HS-5 (cell line): ENCODE data around the gene ANKRD13B.
"Not testable (repeated sequence)": the region's sequence is repeated elsewhere in the genome, so short reads cannot be mapped to it uniquely, and the experiment has no call there.

Experiments used
- DNase-seq: peaks from one replicate; pipeline ENCODE4 v3.0.0-alpha.2; 2012; ENCODE audit warnings: low read depth

Gene ANKRD13B

DNA sequence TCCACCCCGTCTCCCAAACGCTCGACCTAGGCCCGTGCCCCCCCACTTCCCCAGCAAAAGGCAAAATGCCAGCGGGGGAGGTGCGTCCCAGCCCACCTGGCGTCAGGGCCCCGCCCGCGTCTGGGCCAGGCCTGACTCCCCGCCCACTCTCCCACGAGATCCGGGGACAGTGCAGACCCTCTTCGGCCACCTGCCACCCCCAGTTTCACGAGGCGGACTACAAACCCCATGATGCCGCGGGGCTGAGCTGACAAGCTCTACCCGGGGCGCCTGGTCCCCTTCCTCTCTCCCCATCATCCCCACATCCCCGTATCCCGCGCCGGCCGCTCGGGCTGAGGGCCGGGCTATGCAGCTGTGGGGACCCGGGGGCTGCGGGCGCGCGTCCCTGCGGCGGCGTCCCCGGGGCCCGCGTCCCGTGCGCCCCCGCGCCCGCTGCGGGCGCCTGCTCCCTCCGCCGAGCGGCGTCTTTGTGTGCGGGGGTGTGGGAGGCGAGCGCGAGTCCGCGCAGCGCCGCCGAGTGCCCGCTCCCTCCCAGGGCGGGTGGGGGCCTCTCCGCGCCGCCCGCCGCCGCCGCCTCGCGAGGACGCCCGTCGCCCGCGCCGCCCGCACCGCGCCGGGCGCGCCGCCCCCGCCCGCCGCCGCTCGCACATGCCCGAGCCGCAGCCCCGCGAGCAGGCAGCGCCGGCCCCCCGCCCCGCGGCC, at the start of gene ANKRD13B:
ANKRD13B (plus strand) TSS at position 283 of the 702 bp plus-strand sequence. CDS start 490 bp downstream, outside the sequence.
- no peak for DNase-seq

DNA sequence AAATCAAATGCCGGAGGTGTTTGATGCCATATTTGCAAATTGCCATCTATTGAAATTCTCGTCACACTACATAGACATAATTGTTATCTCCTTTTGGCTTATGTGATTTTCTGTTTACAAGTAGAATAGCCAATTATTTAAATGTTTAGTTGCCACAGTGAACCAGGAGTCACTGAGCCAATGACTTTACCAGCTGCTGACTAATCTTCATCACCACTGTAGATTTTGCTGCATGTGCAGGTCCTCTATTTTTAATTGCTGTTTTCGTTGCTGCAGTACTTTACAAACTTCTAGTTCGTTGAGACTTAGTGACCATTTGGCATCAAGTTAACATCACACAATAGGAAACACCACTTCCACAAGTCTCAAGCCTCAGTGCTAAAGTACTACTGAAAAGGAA, 48.9 kb upstream of the ANKRD13B start:
- DNase-seq = no peak

DNA sequence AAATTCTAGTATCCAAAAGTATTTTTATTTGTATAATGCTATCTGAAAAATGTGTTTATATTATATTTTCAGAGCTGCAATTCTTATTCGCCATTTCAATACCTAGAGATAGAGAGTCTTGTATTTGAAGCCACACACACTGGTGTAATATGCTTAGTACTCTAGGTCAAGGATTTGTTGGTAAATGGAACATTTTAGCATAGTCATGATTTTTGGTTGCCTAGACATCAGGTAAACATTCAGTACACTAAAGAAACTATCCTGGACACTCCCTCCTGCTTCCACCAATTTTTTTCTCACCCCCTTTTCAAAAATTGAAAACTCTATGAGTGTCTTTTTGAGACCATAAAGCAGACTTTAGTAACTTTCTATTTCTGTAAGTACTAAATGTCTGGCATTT, 46.8 kb upstream of the ANKRD13B start:
- no peak for DNase-seq

DNA sequence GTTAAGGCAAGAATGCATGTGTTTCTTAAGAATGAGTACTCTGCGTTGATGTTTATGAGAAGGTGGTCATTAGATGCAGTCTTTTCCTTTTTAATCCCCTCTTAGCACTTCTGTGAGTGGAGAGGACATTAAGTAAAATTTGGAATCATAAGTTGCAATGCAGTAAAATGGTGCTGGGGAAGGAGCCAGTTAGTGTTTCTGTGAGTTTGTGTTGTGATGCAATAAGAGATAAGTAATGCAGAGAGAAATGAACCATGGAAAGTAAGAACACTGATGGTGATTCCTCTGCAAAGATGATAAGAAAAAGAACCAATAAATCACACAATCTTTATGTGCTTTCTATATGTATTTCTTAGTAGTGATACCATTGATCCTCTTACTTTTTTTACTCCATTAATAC, 46.1 kb upstream of the ANKRD13B start:
- no peak for DNase-seq

DNA sequence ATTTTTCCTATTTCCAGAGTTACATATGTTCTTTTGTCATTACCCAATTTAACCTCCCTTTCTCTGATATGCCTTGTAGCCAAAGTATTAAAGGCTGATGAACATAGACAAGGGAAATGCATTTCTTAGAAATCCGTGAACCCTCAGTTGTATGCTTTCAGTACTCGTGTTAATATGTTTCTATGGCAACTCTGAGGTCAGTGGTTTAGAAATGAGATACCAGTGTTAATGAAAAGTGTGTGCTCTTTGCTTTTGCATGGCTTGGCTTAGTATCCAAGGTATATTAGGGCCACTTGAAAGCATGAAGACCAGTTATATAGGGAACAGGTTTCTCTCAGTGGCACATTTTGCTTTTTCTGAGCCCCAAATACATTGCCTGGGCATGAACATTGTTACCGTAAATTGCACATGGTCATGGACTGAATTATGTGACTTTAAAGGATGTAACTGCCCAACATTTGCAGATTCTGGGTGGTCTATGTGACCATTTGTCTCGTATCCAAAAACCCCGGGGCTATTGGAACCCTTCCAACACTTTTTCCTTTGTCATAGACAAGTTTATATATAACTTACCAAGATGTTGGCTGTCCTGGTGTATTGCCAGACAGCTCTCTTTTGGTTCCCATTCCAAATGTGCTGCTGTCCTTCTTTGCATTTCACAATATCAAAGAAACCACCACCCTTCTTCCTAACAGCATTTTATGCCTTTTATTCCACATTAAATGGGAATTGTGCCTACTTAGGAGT, 43.6 kb upstream of the ANKRD13B start:
- DNase-seq = no peak

DNA sequence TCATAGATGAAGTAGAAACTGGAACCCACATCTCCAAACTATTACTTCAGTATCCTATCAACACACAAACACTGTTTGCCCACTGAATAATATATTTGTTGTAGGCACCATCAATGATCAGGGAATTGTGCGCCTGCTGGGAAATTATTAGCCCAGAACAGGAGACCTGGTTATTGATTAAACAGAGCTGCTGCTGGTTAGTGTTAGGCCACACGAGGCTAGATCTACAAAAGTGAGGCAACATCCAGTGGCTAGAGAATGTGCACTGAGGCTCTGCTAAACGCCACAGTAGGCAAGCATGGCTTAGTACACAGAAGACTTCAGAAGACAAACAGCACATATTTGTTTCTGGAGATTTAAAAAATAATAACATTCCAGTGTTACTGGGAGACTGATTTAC, 37.1 kb upstream of the ANKRD13B start:
- no peak for DNase-seq

DNA sequence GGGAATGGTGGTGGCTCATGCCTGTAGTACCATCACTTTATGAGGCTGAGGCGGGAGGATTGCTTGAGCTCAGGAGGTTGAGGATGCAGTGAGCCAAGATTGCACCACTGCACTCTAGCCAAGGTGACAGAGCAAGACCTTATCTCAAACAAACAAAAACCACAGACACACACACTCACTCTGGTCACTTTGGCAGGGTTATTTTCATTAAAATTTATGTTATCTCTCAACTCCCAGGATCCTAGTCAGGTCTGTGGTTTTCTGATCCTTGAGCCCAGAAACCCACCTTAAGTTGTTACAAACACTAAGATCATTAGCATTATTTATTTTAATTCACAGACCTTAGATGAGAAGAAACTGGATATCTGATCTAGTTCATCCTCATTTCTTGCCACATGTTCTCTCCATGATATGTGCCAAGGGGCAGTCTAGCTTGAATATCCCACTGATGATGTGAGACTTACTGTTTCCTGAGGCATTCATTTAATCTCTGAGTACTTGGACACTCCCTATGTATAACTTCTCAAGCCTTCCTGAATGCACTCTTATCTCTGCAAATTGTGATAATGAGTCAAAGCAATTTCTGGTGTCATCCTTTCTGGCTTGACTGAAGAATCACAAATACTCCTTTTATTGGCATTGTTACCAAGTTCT, 35.7 kb upstream of the ANKRD13B start:
- DNase-seq = no peak

DNA sequence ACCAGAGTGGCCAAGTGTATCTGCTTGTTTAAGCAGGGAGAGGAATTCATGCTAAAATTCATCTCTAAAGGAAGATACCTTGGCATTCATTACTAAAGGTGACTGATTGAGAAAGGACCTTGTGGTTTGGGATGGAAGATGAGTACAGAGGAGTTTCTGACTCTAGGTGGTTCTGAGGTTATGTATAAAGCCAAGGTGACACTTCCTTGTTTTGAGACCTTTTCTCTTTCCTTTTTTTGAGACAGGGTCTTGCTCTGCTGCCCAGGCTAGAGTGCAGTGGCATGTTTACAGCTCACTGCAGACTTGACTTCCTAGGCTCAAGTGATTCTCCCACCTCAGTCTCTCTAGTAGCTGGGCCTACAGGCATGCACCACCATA, 35.2 kb upstream of the ANKRD13B start:
- DNase-seq = no peak

DNA sequence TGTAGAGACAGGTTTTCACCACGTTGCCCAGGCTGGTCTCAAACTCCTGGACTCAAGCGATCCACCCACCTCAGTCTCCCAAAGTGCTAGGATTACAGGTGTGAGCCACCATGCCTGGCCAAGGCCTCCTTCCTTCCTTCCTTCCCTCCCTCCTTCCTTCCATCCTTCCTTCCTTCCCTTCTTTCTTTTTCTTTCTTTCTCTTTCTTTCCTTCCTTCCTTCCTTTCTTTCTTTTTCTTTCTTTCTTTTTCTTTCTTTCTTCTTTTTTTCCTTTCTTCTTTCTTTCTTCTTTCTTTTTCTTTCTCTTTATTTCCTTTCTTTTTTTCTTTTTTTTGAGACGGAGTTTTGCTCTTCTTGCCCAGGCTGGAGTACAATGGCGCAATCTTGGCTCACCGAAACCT, 34.8 kb upstream of the ANKRD13B start:
- DNase-seq = not testable (repeated sequence)

DNA sequence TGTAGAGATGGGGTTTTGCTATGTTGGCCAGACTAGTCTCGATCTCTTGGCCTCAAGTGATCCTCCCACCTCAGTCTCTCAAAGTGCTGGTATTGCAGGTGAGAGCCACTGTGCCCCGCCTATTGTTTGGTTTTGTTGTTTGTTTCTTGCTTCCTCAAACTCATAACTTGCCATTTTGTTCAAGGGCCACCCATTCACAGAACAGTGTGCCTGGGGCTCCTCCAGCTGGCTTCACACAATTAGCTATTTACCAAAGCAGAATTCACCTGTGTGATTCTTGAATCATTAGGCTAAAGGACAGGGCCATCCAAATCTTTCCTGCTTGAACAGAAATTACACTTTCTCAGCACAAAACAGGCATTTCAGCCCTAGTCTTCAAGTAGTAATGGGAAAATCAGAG, 33.3 kb upstream of the ANKRD13B start:
- no peak for DNase-seq

DNA sequence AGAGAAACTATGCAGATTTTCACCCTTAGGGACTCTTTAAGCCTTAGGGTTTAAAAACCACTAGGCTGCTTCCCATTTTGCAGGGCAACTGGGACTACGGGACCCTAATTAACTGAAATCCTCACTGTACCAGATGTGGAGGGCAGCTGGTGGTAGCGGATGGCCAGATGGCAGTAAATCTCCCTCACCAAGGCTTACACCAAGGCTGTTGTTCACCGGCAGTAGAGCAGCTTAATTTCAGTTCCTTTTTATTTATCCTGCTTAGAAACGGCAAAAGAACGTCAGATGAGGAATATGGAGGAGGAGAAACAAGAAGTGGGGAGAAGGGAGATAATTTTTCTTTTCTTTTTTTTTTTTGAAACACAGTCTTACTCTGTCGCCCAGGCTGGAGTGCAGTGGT, 32.6 kb upstream of the ANKRD13B start:
- DNase-seq = no peak

DNA sequence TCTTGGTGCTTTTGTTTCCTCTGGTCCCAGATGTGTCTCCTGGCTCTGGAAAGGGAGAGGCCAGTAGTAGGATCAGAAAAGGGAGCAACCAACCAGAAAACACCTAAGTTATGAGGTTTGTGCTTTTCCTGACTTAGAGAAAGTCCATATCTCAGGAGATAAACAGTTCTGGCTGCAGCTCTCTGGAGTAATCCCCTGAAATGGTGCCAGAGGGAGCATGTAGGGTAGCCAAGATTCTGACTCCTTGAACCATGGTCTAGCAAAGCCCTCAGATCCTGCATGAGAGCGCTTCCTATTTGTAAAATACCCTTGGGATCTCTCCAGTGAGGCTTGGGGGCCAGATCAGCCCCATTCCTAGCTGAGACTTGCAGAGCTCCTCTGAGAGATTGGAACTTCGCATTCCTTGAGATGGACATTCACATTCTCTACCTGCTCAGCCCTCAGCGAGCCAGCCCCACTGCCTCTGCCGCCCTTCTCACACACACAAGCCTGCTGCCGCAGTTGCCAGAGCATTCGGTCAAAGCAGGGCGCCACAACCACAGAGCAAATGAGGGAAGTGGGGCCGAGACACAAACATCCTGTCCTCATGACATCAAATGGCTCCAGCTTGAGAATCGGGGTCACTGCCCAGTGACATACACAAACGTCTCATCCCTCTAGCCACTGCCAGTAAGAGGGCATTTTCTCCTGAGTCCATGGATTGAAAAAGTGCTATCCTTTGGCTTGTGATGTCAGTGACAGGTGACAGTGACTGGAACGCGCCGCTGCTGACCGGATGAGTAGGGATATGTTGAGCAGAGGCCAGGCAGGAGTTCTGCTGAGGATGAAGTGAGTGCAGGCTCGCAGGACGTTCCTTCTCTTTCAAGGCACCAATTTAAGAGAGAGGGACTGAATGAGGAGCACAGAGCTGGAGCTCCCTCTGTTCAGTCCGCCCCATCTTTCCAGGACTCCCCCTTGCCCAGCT, 31.1 kb upstream of the ANKRD13B start:
- DNase-seq = no peak

DNA sequence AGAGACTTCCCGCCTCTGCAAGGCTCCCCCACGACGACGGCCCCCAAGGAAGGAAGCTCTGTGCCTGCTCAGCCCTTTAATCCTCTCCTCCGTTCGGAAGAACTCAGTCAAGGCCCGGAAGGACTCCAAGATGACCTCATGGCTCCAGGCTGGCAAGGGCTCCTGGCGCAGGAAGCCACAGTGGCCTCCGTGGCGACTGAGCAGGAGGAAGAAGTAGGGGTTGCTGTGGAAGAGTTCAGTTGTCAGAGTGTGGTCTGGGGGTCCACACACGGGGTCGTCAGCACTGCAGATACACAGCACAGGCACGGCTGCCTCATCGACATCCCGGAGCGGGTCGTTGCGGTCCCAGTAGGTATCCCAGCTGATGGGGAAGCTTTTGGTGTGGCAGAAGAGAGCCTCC, 30.3 kb upstream of the ANKRD13B start:
- no peak for DNase-seq

DNA sequence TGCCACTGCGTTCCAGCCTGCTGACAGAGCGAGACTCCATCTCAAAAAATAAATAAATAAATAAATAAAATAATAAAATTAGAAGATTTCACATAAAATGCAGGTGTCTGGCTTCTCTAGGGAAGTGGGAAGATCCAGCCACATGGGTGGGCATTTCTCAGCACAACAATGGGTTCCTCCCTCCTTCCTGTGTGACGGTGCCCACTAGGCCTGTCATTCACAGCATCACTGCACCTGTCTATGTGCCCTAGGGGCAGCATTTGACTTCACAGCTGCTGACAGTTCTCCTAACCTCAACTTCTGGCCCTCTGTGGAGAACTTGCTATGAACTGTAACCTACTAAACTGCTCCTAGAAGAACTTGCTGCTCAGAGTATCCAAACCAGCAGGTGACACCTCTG, 29.1 kb upstream of the ANKRD13B start:
- no peak for DNase-seq

DNA sequence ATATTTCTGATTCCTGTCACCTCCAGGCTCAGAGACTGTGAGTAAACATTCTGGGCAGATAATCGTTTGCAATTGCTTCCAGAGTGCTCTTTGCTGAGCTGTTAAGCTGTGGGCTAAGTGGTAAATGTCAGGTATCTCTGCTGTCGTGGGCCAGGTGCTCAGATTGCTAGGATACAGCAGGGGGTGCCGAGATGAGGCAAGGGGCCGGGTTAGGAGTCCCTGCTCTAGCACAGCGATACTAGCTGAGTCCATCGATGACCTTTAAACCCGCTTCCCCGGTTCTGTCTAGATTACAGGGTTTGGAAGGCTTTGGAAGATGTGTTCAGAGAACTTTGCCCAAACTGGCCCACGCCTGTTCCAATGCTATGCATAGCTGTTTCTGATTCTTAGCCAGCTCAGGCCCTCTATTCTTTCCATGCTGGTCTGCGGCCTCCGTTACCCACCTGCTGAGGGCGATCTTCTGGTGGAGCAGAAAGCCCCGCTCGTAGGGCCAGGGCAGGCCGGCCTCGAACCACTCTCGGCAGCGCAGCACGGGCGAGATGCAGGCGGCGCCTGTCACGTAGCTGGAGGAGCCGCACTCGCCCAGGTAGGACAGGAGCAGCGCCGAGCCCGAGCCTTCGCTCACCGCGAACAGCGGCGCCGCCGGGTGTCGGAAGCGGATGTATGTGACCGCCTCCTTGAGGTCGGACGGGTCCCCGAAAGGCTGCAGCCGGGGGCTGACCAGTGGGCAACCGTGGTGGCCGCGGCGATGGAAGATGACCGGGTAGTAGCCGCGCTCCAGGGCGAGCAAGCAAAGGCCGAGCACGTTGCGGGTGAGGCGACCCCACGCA, 27.1 kb upstream of the ANKRD13B start:
- DNase-seq = no peak

DNA sequence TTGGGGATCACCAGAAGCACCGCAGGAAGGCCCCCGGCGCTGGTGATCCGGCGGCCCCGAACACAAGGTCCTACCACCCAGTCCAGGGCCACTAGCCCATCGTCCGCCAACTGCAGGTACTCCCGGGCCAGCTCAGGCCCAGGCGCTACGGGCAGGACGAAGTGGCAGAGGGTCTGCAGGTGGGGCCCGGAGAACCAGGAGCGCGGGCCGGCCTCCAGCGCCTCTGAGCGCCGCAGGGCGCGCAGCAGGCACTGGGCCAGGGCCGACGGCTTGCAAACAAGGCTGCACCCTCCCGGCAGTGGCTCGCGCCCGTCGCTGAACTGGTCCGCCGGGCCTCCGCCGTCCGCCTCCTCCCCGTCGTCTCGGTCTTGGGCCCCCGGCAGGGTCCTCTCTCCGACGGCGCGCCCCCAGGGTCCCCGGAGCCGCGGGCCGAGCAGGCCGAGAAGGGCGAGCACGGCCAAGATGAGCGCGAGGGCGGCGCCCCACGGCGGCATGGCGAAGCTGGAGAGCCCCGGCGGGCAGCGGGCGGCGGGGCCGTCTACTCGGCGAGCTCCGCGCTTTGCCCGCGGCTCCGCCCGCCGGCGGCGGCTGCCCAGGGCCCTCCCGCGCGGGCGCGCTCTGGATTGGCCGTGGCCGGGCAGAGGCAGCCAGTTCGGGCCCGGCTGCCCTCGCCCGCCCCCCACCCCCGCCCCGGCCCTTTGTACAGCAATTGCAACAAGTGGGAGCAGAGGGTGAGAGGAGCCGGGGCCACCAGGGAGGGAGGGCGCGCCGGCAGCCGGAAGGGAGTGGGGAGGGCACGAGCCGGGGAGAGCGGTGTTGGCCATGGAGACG, 26.2 kb upstream of the ANKRD13B start, which contains the start of gene ABHD15:
ABHD15 (minus strand) TSS at position 565 of the 831 bp plus-strand sequence; CDS start at position 494, 71 bp downstream.
- DNase-seq = no peak

DNA sequence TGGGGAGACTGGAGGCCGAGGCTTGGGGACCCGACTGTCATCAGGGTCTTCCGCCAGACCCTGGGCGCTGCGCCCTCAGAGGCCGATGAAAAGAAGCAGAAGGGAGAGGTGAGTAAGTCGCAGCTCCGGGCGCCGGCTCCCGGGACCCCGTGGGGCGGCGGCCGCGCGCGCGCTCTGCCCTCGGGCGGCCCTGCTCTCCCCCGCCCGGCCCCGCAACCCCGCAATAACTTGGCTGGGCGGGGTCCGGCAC, 25.7 kb upstream of the ANKRD13B start:
- no peak for DNase-seq

DNA sequence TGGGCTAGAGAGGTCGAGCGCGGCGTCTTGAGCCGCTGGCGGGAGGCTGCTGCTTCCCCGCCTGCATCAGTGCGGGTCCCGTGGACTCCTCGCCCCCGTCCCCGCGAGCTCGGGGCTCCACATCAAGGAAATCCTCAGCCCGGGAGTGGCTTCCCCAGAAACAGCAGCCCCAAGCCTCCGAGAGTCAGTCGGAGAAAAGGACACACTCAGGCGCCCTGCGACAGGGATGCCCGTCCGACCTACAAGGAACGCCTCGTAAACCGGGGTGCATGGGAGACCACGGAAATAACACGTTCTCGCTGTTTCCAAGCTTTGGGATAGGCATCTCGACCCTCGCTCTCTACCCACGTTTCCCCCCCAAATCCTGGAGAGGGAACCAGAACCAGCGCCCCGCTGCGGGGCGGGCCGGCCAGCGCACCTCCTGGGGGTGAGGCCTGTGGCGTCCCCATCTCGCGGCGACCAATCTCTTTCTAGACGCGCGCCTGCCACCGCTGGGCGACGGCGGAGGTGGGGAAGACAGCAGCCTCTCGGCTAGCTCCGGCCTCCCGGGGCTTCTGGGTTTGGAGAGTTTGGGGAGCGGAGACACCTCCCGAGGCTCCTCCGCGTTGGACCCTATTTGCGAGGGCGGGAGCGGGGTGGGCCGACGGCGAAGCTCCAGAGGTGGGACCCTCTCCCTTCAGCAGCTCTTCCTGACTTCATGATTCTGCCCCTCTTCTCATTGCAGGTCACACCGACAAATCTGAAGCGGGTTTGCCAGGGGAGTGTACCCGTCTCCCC, 25.2 kb upstream of the ANKRD13B start:
- no peak for DNase-seq
